ENCODE measurements around the gene SYNM.

The SYNM gene

DNA sequence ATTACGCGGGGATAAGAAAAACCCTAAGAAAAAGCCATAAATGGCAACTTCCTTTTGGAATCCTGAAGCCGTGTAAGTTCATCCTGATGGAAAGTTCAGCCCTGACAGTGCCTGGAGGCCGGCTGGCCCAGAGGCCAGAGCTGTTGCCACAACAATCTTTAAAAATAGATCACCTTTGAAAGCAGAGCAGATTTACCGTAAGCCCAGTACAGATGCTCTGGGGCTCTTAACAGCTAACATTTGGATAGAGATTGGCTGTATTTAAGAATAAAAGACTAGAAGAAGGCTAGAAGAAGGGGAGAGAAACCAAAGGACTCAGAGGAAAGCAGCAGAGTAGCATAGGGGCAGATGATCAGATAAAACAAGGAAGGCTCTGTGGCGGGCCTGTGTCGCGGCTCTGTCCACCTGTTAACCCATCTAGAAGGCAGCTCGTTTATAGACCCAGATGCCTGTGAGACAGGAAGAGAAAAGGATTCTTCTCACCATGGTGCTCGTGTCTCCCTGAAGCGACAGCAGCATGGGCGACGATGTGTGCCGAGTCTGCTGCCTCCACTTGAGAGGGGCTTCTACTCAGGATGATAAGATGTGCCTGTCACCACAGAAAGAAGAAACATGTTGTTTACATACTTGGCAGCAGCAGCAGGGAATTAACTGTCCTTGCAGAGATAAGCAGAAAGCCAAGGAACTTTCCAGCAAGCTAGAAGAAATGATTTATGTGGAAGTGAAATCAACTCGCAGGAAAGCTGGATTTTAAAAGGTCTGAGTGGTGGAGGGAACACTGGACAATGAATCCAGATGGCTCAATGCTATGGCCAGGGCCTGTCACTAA is 69.9 kb downstream of the SYNM start:
- ChIA-PET POLR2A (ENCODE audit: low non-redundant PET) (no interaction called here), CTCF (interaction anchor here (0.6 kb wide), 1 partner anchor 168 kb away, joined by 3 read pairs; no protein-coding TSS in a partner anchor)
- DNase-seq (ENCODE audit: low spot score), result no peak
- no peak overlapping the region for H3K27ac ChIP-seq
- TF ChIP-seq, protein P1, sequence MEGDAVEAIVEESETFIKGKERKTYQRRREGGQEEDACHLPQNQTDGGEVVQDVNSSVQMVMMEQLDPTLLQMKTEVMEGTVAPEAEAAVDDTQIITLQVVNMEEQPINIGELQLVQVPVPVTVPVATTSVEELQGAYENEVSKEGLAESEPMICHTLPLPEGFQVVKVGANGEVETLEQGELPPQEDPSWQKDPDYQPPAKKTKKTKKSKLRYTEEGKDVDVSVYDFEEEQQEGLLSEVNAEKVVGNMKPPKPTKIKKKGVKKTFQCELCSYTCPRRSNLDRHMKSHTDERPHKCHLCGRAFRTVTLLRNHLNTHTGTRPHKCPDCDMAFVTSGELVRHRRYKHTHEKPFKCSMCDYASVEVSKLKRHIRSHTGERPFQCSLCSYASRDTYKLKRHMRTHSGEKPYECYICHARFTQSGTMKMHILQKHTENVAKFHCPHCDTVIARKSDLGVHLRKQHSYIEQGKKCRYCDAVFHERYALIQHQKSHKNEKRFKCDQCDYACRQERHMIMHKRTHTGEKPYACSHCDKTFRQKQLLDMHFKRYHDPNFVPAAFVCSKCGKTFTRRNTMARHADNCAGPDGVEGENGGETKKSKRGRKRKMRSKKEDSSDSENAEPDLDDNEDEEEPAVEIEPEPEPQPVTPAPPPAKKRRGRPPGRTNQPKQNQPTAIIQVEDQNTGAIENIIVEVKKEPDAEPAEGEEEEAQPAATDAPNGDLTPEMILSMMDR (conservative IDR thresholded peaks at IDR 0.05; ENCODE audit: low read depth), result no peak

DNA sequence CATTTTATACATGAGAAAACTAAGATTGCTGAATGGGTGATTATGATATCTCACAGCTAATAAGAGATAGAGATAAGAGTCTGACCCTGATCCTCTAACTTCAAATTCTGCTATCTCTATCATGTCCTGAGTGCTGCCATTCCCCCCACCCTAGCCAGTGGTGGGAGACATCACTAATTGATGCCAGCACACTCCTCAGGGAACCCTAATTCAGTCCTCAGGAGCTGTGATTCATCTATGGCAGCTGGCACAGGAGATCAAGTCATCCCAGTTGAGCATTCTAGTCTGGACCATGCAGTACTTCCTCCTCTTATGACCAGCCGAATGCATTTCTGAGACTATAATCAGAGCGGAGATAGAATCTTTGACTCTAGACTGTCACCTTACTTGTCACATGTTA is 71.9 kb downstream of the SYNM start:
- ChIA-PET CTCF (no interaction called here), POLR2A (ENCODE audit: low non-redundant PET) (no interaction called here)
- TF ChIP-seq, protein P1 (conservative IDR thresholded peaks at IDR 0.05; ENCODE audit: low read depth), result no peak
- no peak overlapping the region for H3K27ac ChIP-seq
- no peak for DNase-seq (ENCODE audit: low spot score)

- ChIA-PET POLR2A (ENCODE audit: low non-redundant PET) (no interaction called here), CTCF (no interaction called here)
Observed at GRCh38 chr15:99177679-99178078, 72.8 kb downstream of the SYNM start.

GRCh38 chr15:99180086-99180963 is 75.4 kb downstream of the SYNM start:
- no peak overlapping the region for H3K27ac ChIP-seq
- DNase-seq (ENCODE audit: low spot score), result no peak
- ChIA-PET POLR2A (ENCODE audit: low non-redundant PET) (no interaction called here), CTCF (no interaction called here)
- TF ChIP-seq, protein P1 (conservative IDR thresholded peaks at IDR 0.05; ENCODE audit: low read depth), result no peak

More at GRCh38 chr15:99177679-99178078, 72.8 kb downstream of the SYNM start:
- TF ChIP-seq, protein P1 (conservative IDR thresholded peaks at IDR 0.05; ENCODE audit: low read depth), result no peak
- no peak for DNase-seq (ENCODE audit: low spot score)
- H3K27ac ChIP-seq, result no peak overlapping the region

DNA sequence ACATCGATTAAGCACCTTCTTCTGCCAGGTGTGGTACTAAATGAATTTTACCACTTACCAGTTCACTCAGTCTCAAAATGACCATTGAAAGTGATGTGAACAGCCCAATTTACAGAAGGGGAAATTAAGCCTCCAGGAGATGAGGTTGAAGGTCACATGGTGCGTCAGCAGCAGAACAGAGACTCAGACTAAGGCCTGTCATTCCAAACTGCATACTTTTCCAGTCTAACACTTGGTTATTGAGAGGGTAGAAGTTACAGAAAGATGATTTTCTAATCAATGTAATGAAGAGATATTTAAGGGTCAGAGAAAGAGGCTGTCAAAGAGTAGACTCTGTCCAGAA is 76.1 kb downstream of the SYNM start:
- CTCF ChIA-PET, result interaction anchor here (0.6 kb wide), 1 partner anchor 753 kb away, joined by 3 read pairs; no protein-coding TSS in a partner anchor
- POLR2A ChIA-PET (ENCODE audit: low non-redundant PET), result no interaction called here
- DNase-seq (ENCODE audit: low spot score), result no peak
- TF ChIP-seq, protein P1 (conservative IDR thresholded peaks at IDR 0.05; ENCODE audit: low read depth), result no peak
- H3K27ac ChIP-seq, result no peak overlapping the region

DNA sequence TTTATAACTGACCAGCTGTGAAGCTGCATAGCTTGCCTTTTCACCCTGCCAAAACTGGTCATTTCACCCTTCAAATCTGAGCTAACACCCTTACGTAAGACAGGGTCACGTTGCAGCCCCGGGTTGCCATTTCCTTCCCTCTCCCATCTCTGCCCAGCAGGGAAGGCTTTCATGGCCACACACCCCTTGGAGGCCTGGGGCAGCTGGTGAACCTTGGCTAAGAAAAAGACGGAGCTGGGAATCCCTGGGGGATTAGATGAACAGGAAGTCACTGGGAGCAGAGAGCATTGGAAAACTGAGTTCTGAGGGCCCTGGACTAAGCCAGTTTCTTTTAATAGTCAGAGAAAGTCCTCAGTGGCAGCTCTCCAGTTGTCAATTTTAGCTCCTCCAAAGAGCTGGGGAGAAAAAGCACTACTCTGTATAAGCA is 76.7 kb downstream of the SYNM start:
- TF ChIP-seq, protein P1 (conservative IDR thresholded peaks at IDR 0.05; ENCODE audit: low read depth), result no peak
- ChIA-PET CTCF (interaction anchor here (0.6 to 0.9 kb wide), 2 partner anchors 15 to 753 kb away, joined by 3 read pairs; no protein-coding TSS in a partner anchor), POLR2A (ENCODE audit: low non-redundant PET) (no interaction called here)
- H3K27ac ChIP-seq, result no peak overlapping the region
- DNase-seq (ENCODE audit: low spot score), result no peak
